Body of pancreas (tissue), 4 donors: Measurements from ENCODE around the gene CTIF. TPM values are rescaled to one million over a fixed set of nuclear protein-coding genes. Genes with fewer than 3 reads are reported as not detected.

Experiments used
- ATAC-seq: fragments of 150-250 bp; one replicate; pipeline ENCODE4 v1.9.1; 2016
- DNase-seq, 4 donors: peaks; one replicate each; pipeline ENCODE4 v3.0.0-alpha.2; 2019
- H3K27ac ChIP-seq, 4 donors: fragments of 200-600 bp; sonication (generic); 1 replicate in 3 of 4; 2 replicates in 1 of 4; pipeline versions ENCODE4 v1.5.1 to v1.6.1; 2016 to 2019; ENCODE audit warnings: mild to moderate bottlenecking in 1 of 4, mixed read lengths in 1 of 4, moderate library complexity in 1 of 4
- H3K27me3 ChIP-seq, 2 donors: fragments of 200-600 bp; sonication (generic); one replicate each; pipeline ENCODE4 v1.6.0; 2016; ENCODE audit warnings: mild to moderate bottlenecking in 1 of 2
- H3K36me3 ChIP-seq, 2 donors: fragments of 200-600 bp; sonication (generic); replicated peaks in 1 of 2; 2 replicates each; pipeline ENCODE4 v1.5.1; 2016; ENCODE audit warnings: low read depth in 2 of 2; ENCODE audit not compliant: insufficient read depth in 1 of 2
- H3K4me1 ChIP-seq: fragments of 200-600 bp; sonication (generic); one replicate; pipeline ENCODE4 v1.6.0; 2016
- H3K4me3 ChIP-seq, 2 donors: fragments of 200-600 bp; sonication (generic); 1 replicate in 1 of 2; 2 replicates in 1 of 2; pipeline ENCODE4 v1.5.1; 2016 to 2019
- H3K9me3 ChIP-seq, 3 donors: fragments of 200-600 bp; sonication (generic); 1 replicate in 2 of 3; 2 replicates in 1 of 3; pipeline ENCODE4 v1.5.1; 2016
- CTCF ChIP-seq, 7 experiments: fragments of 450-650 bp in 4 of 7; fragments of 200-600 bp in 3 of 7; sonication (generic) in 3 of 7; IDR thresholded peaks; one replicate each; pipeline ENCODE4 v1.5.1; 2016 to 2019; ENCODE audit warnings: antibody characterized with exemption in 7 of 7
- POLR2A ChIP-seq, 3 donors: fragments of 450-650 bp; IDR thresholded peaks; one replicate each; pipeline ENCODE4 v1.6.1; 2016; ENCODE audit warnings: antibody characterized with exemption in 3 of 3, mild to moderate bottlenecking in 2 of 3
- WGBS, 2 donors: methylation state at CpG; one replicate each; pipeline ENCODE4 v1.1.5; 2017; 5-methylcytosine and 5-hydroxymethylcytosine counted together
- intact Hi-C: fragments of 100-400 bp; cut with DNase I; formaldehyde crosslinking; loops from one replicate; pipeline ENCODE4 v1.15.1; 2023
- total RNA-seq, 2 donors: library from RNA; depleted of rRNA; stranded (reverse); fragments of >200 nt; gene quantifications; one replicate each; pipeline ENCODE4 v1.1.0, GENCODE V29; 2016

Gene CTIF
- total RNA-seq, 2 donors from 2014 or later = 18.7 to 24.4 TPM

GRCh38 chr18:48539406-48540250 is 797 bp downstream of the CTIF start:
- H3K36me3 ChIP-seq = no peaks in the 10 kb centered on the region
- 0 to 1% methylated on average over 25 to 67 of the region's 70 CpGs for WGBS, 2 donors
- peak; percentile 20 for ATAC-seq
- H3K27me3 ChIP-seq = no peaks in the 10 kb centered on the region
- TF ChIP-seq CTCF (IDR thresholded peaks at IDR 0.05) = no peak
- TF ChIP-seq POLR2A (IDR thresholded peaks at IDR 0.05) = peak in 2 of 3 donors; percentile 22 to 36
- peak overlapping the region; percentile 39 to 93 (median 72) for H3K27ac ChIP-seq
- H3K4me3 ChIP-seq = peak overlapping the region; percentile 65 to 86
- peak; percentile 39 to 54 (median 41) for DNase-seq
- no peaks in the 10 kb centered on the region for H3K9me3 ChIP-seq
- intact Hi-C loops = no loop called here
- peaks cover 28% of the 10 kb centered on the region for H3K4me1 ChIP-seq

- H3K27me3 ChIP-seq = no peaks in the 10 kb centered on the region
- intact Hi-C loops = no loop called here
- no peaks in the 10 kb centered on the region for H3K36me3 ChIP-seq
- 0% methylated on average over 13 to 84 of the region's 86 CpGs for WGBS, 2 donors
- H3K9me3 ChIP-seq = no peaks in the 10 kb centered on the region
- ATAC-seq (peak; percentile 27), DNase-seq (peak; percentile 57 to 77 (median 60))
- peaks cover 28% of the 10 kb centered on the region for H3K4me1 ChIP-seq
- H3K27ac ChIP-seq = peak overlapping the region; percentile 39 to 93 (median 78)
- TF ChIP-seq CTCF (IDR thresholded peaks at IDR 0.05) (peak in 1 of 7 experiments; percentile 15), POLR2A (IDR thresholded peaks at IDR 0.05) (no peak)
- H3K4me3 ChIP-seq = peak overlapping the region; percentile 65 to 86
Measured at GRCh38 chr18:48540251-48541025, 1.6 kb downstream of the CTIF start.

GRCh38 chr18:48541026-48541746 is 2.4 kb downstream of the CTIF start:
- intact Hi-C loops = no loop called here
- peak overlapping the region; percentile 65 to 86 for H3K4me3 ChIP-seq
- ATAC-seq (peak; percentile 63), DNase-seq (peak; percentile 70 to 78 (median 74))
- no peaks in the 10 kb centered on the region for H3K27me3 ChIP-seq
- TF ChIP-seq CTCF (IDR thresholded peaks at IDR 0.05) (no peak), POLR2A (IDR thresholded peaks at IDR 0.05) (peak; percentile 67 to 70 (median 68))
- no peaks in the 10 kb centered on the region for H3K9me3 ChIP-seq
- H3K27ac ChIP-seq = peak overlapping the region; percentile 39 to 93 (median 78)
- H3K4me1 ChIP-seq = peaks cover 28% of the 10 kb centered on the region
- WGBS, 2 donors = 2% methylated on average over 19 to 59 of the region's 62 CpGs
- H3K36me3 ChIP-seq = no peaks in the 10 kb centered on the region

- no peak overlapping the region for H3K4me3 ChIP-seq
- intact Hi-C loops = no loop called here
Measured at GRCh38 chr18:48541747-48542400, 3.0 kb downstream of the CTIF start.

More at GRCh38 chr18:48541747-48542400, 3.0 kb downstream of the CTIF start:
- Histone ChIP-seq H3K4me1 (peaks cover 28% of the 10 kb centered on the region), H3K9me3 (no peaks in the 10 kb centered on the region), H3K27ac (peak overlapping the region; percentile 39 to 93 (median 78)), H3K27me3 (no peaks in the 10 kb centered on the region), H3K36me3 (no peaks in the 10 kb centered on the region)
- no peak for TF ChIP-seq CTCF (IDR thresholded peaks at IDR 0.05)
- no peak for TF ChIP-seq POLR2A (IDR thresholded peaks at IDR 0.05)
- DNase-seq (no peak), ATAC-seq (no peak)
- WGBS, 2 donors = 82 to 84% methylated on average over 4 of the region's 4 CpGs
